Measurements from ENCODE around the gene MAPKBP1. TPM values are rescaled to one million over a fixed set of nuclear protein-coding genes. Genes with fewer than 3 reads are reported as not detected.
A peak's percentile ranks its signal among the peaks of the same experiment; 100 is the strongest.

The MAPKBP1 gene
- total RNA-seq, 4 donors from 2014 or later = 18.4 to 37.6 (median 29.8) TPM

- no peaks in the 10 kb centered on the region for H3K9me3 ChIP-seq
- DNase-seq = no peak
- TF ChIP-seq POLR2A (IDR thresholded peaks at IDR 0.05) = no peak
- H3K4me1 ChIP-seq = peaks cover 23 to 93% (median 60%) of the 10 kb centered on the region in 3 donors
- H3K27me3 ChIP-seq = no peaks in the 10 kb centered on the region
- intact Hi-C loops (cut with DNase I) = no loop called here
- H3K27ac ChIP-seq = peak overlapping the region; percentile 50 to 72 (median 66)
- H3K4me3 ChIP-seq = no peak overlapping the region
- 30 to 33% methylated on average over 8 to 10 of the region's 10 CpGs for WGBS, 2 donors
- peaks cover 0 to 29% (median 5%) of the 10 kb centered on the region in 3 donors for H3K36me3 ChIP-seq
Measured at GRCh38 chr15:41795996-41796856, 21.9 kb downstream of the MAPKBP1 start.

DNA sequence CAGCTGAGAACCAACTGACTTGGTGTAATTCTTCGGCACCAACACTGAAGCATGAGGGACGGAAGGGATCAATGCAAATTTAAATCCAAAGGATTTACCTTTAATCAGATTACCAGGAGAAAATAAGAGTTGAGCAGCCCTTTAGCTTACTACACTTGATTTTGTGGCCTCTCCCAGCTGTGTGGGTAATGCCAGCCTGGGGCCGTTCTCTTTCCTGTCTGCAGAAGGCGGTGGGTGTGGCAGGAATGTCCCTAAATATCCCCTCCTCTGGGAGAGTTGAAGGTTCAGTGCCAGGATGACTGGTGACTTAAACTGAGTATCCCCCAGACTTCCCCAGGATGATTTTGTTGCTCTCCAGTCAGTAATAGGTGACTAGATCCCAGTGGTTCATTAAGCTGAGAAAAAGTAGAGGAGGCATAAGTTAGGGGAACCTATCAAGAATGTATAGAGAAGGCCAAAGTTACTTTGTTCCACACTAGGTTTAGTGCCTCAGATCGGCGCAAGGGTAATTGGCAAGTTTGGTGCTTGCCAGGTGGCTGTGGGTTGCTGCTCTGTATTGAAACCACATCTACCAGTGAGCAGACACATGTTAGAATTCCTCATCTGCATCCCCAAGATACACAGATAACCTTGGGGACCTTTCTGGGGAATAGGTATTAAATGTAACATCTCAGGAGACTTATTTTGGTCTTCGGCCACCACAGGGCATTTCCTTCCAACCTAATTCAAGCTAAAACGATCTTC, 23.1 kb downstream of the MAPKBP1 start:
- H3K27ac ChIP-seq = peak overlapping the region; percentile 50 to 72 (median 66)
- WGBS, 2 donors = 44 to 52% methylated on average over 8 of the region's 8 CpGs
- no peak overlapping the region for H3K4me3 ChIP-seq
- H3K9me3 ChIP-seq = no peaks in the 10 kb centered on the region
- H3K4me1 ChIP-seq = peaks cover 24 to 93% (median 56%) of the 10 kb centered on the region in 3 donors
- intact Hi-C loops (cut with DNase I) = no loop called here
- no peak for DNase-seq
- no peak for TF ChIP-seq POLR2A (IDR thresholded peaks at IDR 0.05)
- H3K27me3 ChIP-seq = no peaks in the 10 kb centered on the region
- H3K36me3 ChIP-seq = peaks cover 0 to 34% (median 5%) of the 10 kb centered on the region in 3 donors

- no peak for TF ChIP-seq CTCF (IDR thresholded peaks at IDR 0.05)
- TF ChIP-seq POLR2A (IDR thresholded peaks at IDR 0.05) = no peak
- no peak overlapping the region for H3K4me3 ChIP-seq
- peaks cover 26 to 93% (median 61%) of the 10 kb centered on the region in 3 donors for H3K4me1 ChIP-seq
- 59 to 66% methylated on average over 7 to 8 of the region's 9 CpGs for WGBS, 2 donors
- intact Hi-C loops (cut with DNase I) = no loop called here
- no peaks in the 10 kb centered on the region for H3K27me3 ChIP-seq
- H3K9me3 ChIP-seq = no peaks in the 10 kb centered on the region
- no peak for DNase-seq
- peak overlapping the region; percentile 10 to 28 (median 20) for H3K27ac ChIP-seq
- H3K36me3 ChIP-seq = peaks cover 0 to 34% (median 5%) of the 10 kb centered on the region in 3 donors
Measured at GRCh38 chr15:41798607-41799487, 24.6 kb downstream of the MAPKBP1 start.

GRCh38 chr15:41799488-41799805, 25.2 kb downstream of the MAPKBP1 start:
- DNase-seq = no peak
- H3K27ac ChIP-seq = peak overlapping the region in 3 of 4 donors; percentile 10 to 28 (median 18)
- peaks cover 0 to 34% (median 5%) of the 10 kb centered on the region in 3 donors for H3K36me3 ChIP-seq
- TF ChIP-seq CTCF (IDR thresholded peaks at IDR 0.05) (no peak), POLR2A (IDR thresholded peaks at IDR 0.05) (no peak)
- no peaks in the 10 kb centered on the region for H3K27me3 ChIP-seq
- no peak overlapping the region for H3K4me3 ChIP-seq
- no peaks in the 10 kb centered on the region for H3K9me3 ChIP-seq
- WGBS, 2 donors = 33 to 39% methylated on average over 1 to 3 of the region's 5 CpGs
- intact Hi-C loops (cut with DNase I) = no loop called here
- H3K4me1 ChIP-seq = peaks cover 26 to 93% (median 62%) of the 10 kb centered on the region in 3 donors

DNA sequence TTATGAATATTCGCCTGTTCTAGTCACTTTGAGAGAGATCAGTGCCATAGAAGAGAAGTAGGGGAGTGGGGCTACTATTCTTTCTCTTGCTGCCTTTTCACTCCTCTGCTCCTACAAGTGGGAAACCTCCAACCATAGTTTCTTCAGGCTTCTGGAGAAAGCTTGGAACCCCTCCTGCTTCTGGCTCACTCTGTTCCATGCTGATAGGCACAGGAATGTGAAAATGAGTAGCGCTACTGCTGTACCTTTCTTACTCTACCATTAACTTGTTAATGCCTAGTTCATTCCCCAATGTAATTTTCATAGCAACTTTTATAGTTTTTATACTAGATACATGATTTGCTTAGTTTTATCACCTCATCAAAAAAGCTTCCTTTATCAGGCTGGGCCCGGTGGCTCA, 26.9 kb downstream of the MAPKBP1 start:
- peaks cover 34 to 93% (median 63%) of the 10 kb centered on the region in 3 donors for H3K4me1 ChIP-seq
- H3K27ac ChIP-seq = peak overlapping the region; percentile 41 to 88 (median 83)

More for the DNA sequence above, 26.9 kb downstream of the MAPKBP1 start:
- intact Hi-C loops (cut with DNase I) = no loop called here
- TF ChIP-seq POLR2A (IDR thresholded peaks at IDR 0.05) (no peak), CTCF (IDR thresholded peaks at IDR 0.05) (no peak)
- H3K36me3 ChIP-seq = peaks cover 0 to 34% (median 5%) of the 10 kb centered on the region in 3 donors
- H3K4me3 ChIP-seq = no peak overlapping the region
- no peak for DNase-seq
- no peaks in the 10 kb centered on the region for H3K9me3 ChIP-seq
- no peaks in the 10 kb centered on the region for H3K27me3 ChIP-seq
- WGBS, 2 donors = 57 to 70% methylated on average over 3 of the region's 3 CpGs
